Astrocyte of the cerebellum (primary cell): ENCODE measurements around the gene MAP7D3.

Experiments used
- DNase-seq: peaks from one replicate; pipeline ENCODE4 v3.0.0-alpha.2; 2011; ENCODE audit warnings: low read depth
- H3K4me3 ChIP-seq: 2 replicates; pipeline ENCODE4 v1.5.1; 2011; ENCODE audit warnings: mild to moderate bottlenecking, low read depth, low read length, moderate library complexity
- in situ Hi-C: cut with HindIII; loops from 2 replicates; pipeline ENCODE4 v1.10.0; 2017; ENCODE audit warnings: low sequenced_read_pairs
- TF ChIP-seq, protein P1 (sequence below): IDR thresholded peaks from 2 replicates; pipeline ENCODE4 v1.5.1; 2012; ENCODE audit warnings: low read length, low read depth, moderate library complexity, mild to moderate bottlenecking; ENCODE audit errors: missing control alignments

MAP7D3 gene

DNA sequence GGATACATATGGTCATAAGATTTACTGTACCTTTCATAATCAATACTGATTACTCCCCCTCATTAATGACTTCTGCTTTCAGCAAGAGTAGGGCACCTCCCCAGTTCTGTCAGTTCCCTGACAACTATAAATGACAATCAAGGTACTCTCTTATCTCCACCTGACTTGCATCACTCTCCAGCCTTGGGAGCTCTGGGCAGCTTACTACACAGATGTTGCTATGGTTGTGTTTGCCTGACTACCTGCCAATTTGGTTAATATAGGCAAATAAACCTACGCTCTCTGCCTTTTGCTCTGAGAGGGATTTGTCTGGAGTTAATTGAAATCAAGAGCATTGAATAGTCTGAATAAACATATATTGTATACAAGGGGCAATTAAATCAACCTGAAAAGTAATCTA lies 22.8 kb upstream of the MAP7D3 start:
- TF ChIP-seq, protein P1, sequence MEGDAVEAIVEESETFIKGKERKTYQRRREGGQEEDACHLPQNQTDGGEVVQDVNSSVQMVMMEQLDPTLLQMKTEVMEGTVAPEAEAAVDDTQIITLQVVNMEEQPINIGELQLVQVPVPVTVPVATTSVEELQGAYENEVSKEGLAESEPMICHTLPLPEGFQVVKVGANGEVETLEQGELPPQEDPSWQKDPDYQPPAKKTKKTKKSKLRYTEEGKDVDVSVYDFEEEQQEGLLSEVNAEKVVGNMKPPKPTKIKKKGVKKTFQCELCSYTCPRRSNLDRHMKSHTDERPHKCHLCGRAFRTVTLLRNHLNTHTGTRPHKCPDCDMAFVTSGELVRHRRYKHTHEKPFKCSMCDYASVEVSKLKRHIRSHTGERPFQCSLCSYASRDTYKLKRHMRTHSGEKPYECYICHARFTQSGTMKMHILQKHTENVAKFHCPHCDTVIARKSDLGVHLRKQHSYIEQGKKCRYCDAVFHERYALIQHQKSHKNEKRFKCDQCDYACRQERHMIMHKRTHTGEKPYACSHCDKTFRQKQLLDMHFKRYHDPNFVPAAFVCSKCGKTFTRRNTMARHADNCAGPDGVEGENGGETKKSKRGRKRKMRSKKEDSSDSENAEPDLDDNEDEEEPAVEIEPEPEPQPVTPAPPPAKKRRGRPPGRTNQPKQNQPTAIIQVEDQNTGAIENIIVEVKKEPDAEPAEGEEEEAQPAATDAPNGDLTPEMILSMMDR = no peak
- H3K4me3 ChIP-seq = no peak overlapping the region
- DNase-seq = no peak
- in situ Hi-C loops = no loop called here

DNA sequence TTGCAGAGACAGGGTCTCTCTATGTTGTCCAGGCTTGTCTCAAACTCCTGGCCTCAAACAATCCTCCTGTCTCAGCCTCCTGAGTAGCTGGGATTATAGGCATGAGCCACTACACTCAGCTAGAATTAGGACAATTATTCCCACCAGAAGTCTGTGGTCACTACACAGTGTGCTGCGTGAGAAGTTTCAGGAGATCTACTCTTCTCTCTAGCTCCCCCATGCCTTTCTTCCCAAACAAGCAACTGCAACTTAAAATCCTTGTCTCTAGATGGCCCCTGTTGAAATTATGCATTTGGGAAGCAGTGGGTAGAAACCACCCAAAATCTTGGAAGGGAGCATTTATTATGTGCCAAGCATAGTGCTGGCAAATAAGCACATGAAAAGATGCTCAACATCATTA lies 21.1 kb upstream of the MAP7D3 start:
- TF ChIP-seq, protein P1 = peak; percentile 33
- DNase-seq = no peak
- no peak overlapping the region for H3K4me3 ChIP-seq
- in situ Hi-C loops = no loop called here

DNA sequence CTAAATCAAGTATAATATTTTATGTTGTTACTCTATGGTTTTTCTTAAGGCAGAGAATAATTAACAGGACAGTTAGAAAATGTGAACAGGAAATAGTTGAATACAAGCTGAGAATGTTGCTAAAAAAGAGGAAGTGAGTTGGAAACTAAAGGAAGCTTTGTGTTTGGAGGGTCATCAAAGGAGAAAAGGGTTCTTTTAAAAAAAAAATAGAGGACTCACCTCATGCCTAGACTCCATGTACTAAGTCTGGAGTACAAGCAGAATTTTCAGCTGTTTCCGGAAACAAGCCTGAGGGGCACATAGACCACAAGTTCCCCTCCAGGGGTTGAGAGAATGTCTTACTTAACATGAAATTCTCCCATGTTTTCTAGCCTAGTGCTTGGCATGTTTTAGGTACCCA lies 20.1 kb upstream of the MAP7D3 start:
- H3K4me3 ChIP-seq = no peak overlapping the region
- in situ Hi-C loops = no loop called here
- no peak for DNase-seq
- TF ChIP-seq, protein P1 = no peak

DNA sequence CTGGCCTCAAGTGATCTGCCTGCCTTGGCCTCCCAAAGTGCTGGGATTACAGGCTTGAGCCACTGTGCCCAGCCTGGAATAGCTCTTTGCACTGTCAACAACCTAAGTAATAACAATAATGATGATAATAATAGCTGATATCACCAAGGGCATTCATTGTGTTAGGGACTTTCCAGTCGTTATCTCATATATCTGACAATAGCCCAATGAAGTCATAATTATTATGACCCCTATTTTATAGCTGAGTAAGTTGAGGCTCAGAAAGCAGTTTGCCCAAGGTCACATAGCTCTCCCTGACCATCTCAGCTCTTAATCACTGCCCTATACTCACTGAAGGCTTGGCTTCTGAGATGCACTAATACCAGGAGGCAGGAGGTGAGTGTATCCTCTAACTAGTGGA lies 18.7 kb upstream of the MAP7D3 start:
- no peak for DNase-seq
- TF ChIP-seq, protein P1 = no peak
- H3K4me3 ChIP-seq = no peak overlapping the region
- in situ Hi-C loops = no loop called here

DNA sequence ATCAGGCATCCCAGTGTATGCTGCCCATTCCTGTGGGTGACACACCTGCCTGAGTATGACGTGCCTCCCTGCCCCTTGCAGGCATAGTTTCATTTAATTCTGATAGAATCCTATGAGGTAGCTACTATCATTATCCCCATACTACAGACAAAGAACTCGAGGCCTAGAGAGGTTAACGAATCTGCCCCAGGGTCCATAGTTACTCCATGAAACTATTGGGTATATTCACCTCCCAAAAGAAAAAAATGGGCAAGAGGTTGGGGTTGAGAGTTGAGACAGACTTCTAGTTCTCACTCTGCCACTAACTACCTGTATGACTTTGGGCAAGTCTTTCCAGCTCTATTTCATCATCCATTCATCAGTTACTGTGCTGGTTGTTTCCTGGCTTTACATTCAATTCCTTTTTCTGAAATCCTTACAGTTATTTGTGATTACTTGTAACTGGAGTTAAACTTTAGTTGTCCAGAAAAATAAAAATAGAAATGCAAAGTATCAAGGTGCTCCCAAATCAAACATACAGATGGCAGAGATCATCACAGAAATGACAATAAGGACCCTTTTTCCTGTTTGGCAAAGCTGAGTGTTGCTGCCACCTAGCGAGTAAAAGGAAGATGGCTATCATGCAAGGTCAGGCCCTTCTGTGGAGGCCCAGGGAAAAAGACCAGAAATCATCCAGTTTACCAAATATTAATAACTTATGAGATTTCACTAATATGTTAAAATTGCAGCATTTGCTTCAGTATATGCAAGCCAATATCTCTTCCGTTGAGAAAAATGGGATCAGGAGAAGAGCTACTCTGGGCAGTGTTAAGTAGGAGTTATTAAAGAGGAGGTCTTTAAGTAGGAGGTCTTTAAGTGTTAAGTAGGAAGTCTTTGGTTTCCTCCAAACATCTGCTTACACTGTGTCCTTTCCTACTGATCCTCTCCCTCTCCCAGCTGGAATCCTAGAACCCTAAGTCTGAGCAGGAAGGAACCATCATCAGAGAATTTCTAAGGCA lies 17.1 kb upstream of the MAP7D3 start:
- no peak overlapping the region for H3K4me3 ChIP-seq
- DNase-seq = peak; percentile 15
- in situ Hi-C loops = no loop called here
- TF ChIP-seq, protein P1 = peak; percentile 82

DNA sequence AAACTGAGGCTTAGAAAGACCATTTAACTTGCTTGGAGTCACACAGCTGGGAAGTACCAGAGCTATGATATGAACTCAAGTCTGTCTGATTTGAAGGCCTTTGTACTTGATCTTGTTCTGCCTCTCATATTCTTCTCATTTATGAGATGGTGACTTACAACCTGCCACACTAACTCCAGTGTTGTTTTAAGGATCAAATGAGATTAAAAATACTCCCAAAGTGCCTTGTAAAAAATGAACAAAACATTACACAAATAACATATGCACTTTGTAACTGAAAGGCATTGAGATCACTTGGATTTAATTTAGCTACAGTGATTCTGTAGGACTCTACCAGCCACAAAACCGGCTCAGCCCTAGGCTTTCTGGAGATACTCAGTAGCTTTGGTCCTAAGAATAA lies 15.6 kb upstream of the MAP7D3 start:
- DNase-seq = no peak
- in situ Hi-C loops = no loop called here
- H3K4me3 ChIP-seq = no peak overlapping the region
- TF ChIP-seq, protein P1 = no peak
